Smooth muscle cell (in vitro differentiated cells): ENCODE measurements around the gene RIBC2. TPM values are rescaled to one million over a fixed set of nuclear protein-coding genes. Genes with fewer than 3 reads are reported as not detected.

Source experiments
- DNase-seq: peaks from one replicate; lab custom pipeline; 2025; ENCODE audit not compliant: unreplicated experiment; lab: John Stamatoyannopoulos, UW
- H2AFZ ChIP-seq: fragments of 200-600 bp; sonication (generic); 2 replicates; pipeline ENCODE4 v1.6.0; 2016; ENCODE audit warnings: antibody characterized with exemption, low read depth, mild to moderate bottlenecking
- H3F3A ChIP-seq: fragments of 200-600 bp; sonication (generic); 2 replicates; pipeline ENCODE4 v1.6.0; 2017; ENCODE audit warnings: antibody characterized with exemption, low read depth
- H3K27ac ChIP-seq: fragments of 200-600 bp; sonication (generic); 2 replicates; pipeline ENCODE4 v1.5.1; 2016; ENCODE audit warnings: low read depth, mild to moderate bottlenecking
- H3K27me3 ChIP-seq: fragments of 200-600 bp; sonication (generic); 2 replicates; pipeline ENCODE4 v1.6.1; 2016; ENCODE audit warnings: low read depth, mild to moderate bottlenecking
- H3K36me3 ChIP-seq: fragments of 200-600 bp; sonication (generic); 2 replicates; pipeline ENCODE4 v1.5.1; 2016; ENCODE audit warnings: low read depth
- H3K4me1 ChIP-seq: fragments of 200-600 bp; sonication (generic); 2 replicates; pipeline ENCODE4 v1.5.1; 2016; ENCODE audit warnings: low read depth
- H3K4me2 ChIP-seq: fragments of 200-600 bp; sonication (generic); 2 replicates; pipeline ENCODE4 v1.6.0; 2016; ENCODE audit warnings: mild to moderate bottlenecking
- H3K4me3 ChIP-seq: fragments of 200-600 bp; sonication (generic); 2 replicates; pipeline ENCODE4 v1.5.1; 2016; ENCODE audit warnings: mild to moderate bottlenecking
- H3K79me2 ChIP-seq: fragments of 200-600 bp; sonication (generic); 2 replicates; pipeline ENCODE4 v1.6.0; 2016; ENCODE audit warnings: low read depth, mild to moderate bottlenecking
- H3K9ac ChIP-seq: fragments of 200-600 bp; sonication (generic); 2 replicates; pipeline ENCODE4 v1.6.0; 2016; ENCODE audit warnings: low read depth
- H3K9me3 ChIP-seq: fragments of 200-600 bp; sonication (generic); replicated peaks from 2 replicates; pipeline ENCODE4 v1.5.1; 2016; ENCODE audit warnings: low read depth
- H4K20me1 ChIP-seq: fragments of 200-600 bp; sonication (generic); 2 replicates; pipeline ENCODE4 v1.6.0; 2016; ENCODE audit warnings: low read depth
- WGBS: methylation state at CpG from one replicate; pipeline ENCODE4 v1.1.7; 2016; ENCODE audit warnings: low lambda C conversion rate; 5-methylcytosine and 5-hydroxymethylcytosine counted together
- polyA plus RNA-seq: library from polyadenylated mRNA; unstranded; fragments of >200 nt; fragmentation: Nextera tagmentation; extraction: Ambion mirVana; gene quantifications from 2 replicates; pipeline ENCODE4 v1.2.1, GENCODE V29; 2016
- total RNA-seq: library from RNA; depleted of rRNA; stranded (reverse); fragments of >200 nt; gene quantifications from 2 replicates; pipeline ENCODE4 v1.2.3, GENCODE V29; 2014
- TF ChIP-seq, protein P1 (sequence below): fragments of 200-600 bp; sonication (generic); IDR thresholded peaks from 2 replicates; pipeline ENCODE4 v1.5.1; 2017; ENCODE audit warnings: borderline replicate concordance, mild to moderate bottlenecking, antibody characterized with exemption; ENCODE audit not compliant: insufficient read depth, poor library complexity, severe bottlenecking

Gene RIBC2
- total and polyA plus RNA-seq, 2 experiments from 2014 or later, result 1.6 to 2.6 TPM

DNA sequence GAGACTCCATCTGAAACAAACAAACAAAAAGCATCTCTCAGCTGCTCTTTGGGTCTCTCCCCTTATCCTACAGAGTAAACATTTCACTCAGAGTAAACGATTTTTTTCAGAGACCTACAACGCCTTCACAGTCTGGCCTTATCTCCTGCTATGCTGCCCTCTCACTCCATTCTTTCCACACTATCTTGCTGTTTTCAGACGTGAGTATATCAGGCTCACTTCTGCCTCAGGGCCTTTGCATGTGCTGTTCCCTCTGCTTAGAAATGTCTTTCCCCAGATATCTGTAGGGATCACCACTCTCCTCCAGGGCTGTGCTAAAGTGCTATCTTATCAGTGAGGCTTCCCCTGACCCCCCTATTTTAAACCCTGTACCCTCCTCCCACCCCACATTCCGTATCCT lies 6.5 kb downstream of the RIBC2 start:
- Histone ChIP-seq H3K79me2 (no peaks in the 10 kb centered on the region), H2AFZ (no peak overlapping the region), H3F3A (no peaks in the 10 kb centered on the region), H3K27me3 (no peaks in the 10 kb centered on the region), H3K9ac (no peak overlapping the region), H4K20me1 (no peaks in the 10 kb centered on the region), H3K4me2 (no peak overlapping the region), H3K4me3 (no peak overlapping the region), H3K27ac (no peak overlapping the region), H3K36me3 (no peaks in the 10 kb centered on the region), H3K9me3 (no peaks in the 10 kb centered on the region), H3K4me1 (no peaks in the 10 kb centered on the region)
- 83% methylated on average over 4 of the region's 4 CpGs for WGBS
- TF ChIP-seq, protein P1, sequence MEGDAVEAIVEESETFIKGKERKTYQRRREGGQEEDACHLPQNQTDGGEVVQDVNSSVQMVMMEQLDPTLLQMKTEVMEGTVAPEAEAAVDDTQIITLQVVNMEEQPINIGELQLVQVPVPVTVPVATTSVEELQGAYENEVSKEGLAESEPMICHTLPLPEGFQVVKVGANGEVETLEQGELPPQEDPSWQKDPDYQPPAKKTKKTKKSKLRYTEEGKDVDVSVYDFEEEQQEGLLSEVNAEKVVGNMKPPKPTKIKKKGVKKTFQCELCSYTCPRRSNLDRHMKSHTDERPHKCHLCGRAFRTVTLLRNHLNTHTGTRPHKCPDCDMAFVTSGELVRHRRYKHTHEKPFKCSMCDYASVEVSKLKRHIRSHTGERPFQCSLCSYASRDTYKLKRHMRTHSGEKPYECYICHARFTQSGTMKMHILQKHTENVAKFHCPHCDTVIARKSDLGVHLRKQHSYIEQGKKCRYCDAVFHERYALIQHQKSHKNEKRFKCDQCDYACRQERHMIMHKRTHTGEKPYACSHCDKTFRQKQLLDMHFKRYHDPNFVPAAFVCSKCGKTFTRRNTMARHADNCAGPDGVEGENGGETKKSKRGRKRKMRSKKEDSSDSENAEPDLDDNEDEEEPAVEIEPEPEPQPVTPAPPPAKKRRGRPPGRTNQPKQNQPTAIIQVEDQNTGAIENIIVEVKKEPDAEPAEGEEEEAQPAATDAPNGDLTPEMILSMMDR, result no peak
- no peak for DNase-seq

DNA sequence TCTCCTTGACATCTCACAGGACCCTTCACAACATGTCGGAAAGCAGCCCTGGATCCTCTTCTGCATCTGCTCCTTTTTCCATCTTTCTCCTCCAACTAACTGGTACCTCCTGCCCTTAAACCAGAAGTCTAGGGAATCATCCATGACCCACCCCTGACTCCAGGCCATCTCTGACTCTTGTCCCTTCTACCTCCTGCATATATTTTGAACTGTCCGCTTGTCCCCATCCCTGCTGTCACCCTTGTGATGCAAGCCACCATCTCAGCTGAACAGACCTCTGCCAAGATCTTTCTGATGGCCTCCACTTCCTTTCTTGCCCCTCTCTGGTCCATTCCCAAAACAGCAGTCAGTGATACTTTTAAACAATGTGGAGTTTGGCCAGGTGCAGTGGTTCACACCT lies 7.0 kb downstream of the RIBC2 start:
- Histone ChIP-seq H3K36me3 (no peaks in the 10 kb centered on the region), H3K27me3 (no peaks in the 10 kb centered on the region), H3K9ac (no peak overlapping the region), H3K27ac (no peak overlapping the region), H3K4me3 (no peak overlapping the region), H3K4me1 (no peaks in the 10 kb centered on the region), H3F3A (no peaks in the 10 kb centered on the region), H3K79me2 (no peaks in the 10 kb centered on the region), H4K20me1 (no peaks in the 10 kb centered on the region), H2AFZ (no peak overlapping the region), H3K4me2 (no peak overlapping the region), H3K9me3 (no peaks in the 10 kb centered on the region)
- 100% methylated on average over 2 of the region's 2 CpGs for WGBS
- DNase-seq, result no peak
- TF ChIP-seq, protein P1, result no peak

DNA sequence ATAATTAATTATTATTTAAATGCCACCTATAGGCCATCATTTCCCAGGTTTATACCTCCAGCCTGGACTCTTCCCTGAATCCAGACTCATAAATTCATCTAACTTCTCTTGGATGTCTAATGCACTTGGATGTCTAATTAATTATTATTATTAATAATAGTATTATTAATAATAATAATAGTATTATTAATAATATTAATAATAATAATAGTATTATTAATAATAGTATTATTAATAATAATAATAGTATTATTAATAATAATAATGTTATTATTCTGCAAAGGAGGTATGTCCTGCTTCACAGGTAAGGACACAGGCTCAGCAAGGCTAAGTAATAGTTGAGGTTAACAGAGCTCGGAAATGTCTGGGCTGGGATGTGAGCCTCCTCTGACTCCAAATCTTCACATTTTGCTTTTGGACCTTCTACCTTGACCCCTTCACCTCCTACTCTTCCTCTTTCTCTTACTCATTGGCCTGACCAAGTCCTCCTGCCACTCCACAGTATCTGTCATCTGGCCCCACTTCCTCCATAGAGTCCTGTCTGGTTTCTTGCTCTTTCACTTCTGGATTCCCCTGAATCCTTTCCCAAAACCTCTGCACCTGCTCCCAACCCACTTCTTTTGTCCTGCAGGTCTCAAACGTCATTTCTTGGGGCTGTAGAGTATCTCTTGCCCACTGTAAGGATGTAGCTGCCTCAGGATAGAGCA lies 8.0 kb downstream of the RIBC2 start:
- 68% methylated on average over 2 of the region's 2 CpGs for WGBS
- TF ChIP-seq, protein P1, result no peak

More for the DNA sequence above, 8.0 kb downstream of the RIBC2 start:
- Histone ChIP-seq H3K4me1 (no peaks in the 10 kb centered on the region), H3K79me2 (no peaks in the 10 kb centered on the region), H3K27ac (no peak overlapping the region), H3K4me2 (no peak overlapping the region), H3K4me3 (no peak overlapping the region), H3K27me3 (no peaks in the 10 kb centered on the region), H3K9me3 (no peaks in the 10 kb centered on the region), H3K36me3 (no peaks in the 10 kb centered on the region), H2AFZ (no peak overlapping the region), H3K9ac (no peak overlapping the region), H3F3A (no peaks in the 10 kb centered on the region), H4K20me1 (no peaks in the 10 kb centered on the region)
- DNase-seq, result no peak
